ENCODE results near the gene CMTM5. TPM values are rescaled to one million over a fixed set of nuclear protein-coding genes. Genes with fewer than 3 reads are reported as not detected.

Gene CMTM5
- total RNA-seq, 1 experiment from 2014 or later = not detected

GRCh38 chr14:23414906-23415820 lies 38.3 kb downstream of the CMTM5 start:
- H3K4me3 ChIP-seq (ENCODE audit: low read depth, low read length) = no peak overlapping the region
- H3K4me1 ChIP-seq = no peaks in the 10 kb centered on the region
- BruUV-seq (replicated peaks) = no TSS peak
- peaks cover under 1% of the 10 kb centered on the region for H3K27me3 Mint-ChIP-seq (ENCODE audit: insufficient read depth, unreplicated experiment)
- H3K4me3 Mint-ChIP-seq (ENCODE audit: unreplicated experiment) = no peak overlapping the region
- H3K36me3 ChIP-seq (ENCODE audit: control insufficient read depth, insufficient read depth, low read length) = no peaks in the 10 kb centered on the region
- TF ChIP-seq CTCF (IDR thresholded peaks at IDR 0.05; ENCODE audit: insufficient read depth in 1 of 2, low read depth in 1 of 2, low read length in 1 of 2, severe bottlenecking in 1 of 2, unreplicated experiment in 1 of 2) = no peak
- no peaks in the 10 kb centered on the region for H3K4me1 Mint-ChIP-seq (ENCODE audit: low read depth, unreplicated experiment)
- ChIA-PET CTCF (no interaction called here), POLR2A (no interaction called here)
- no peaks in the 10 kb centered on the region for H3K36me3 Mint-ChIP-seq (ENCODE audit: insufficient read depth, unreplicated experiment)
- H3K27me3 ChIP-seq (replicated peaks; ENCODE audit: control insufficient read depth, insufficient read depth, low read length) = no peaks in the 10 kb centered on the region
- DNase-seq = no peak
- no peak overlapping the region for H3K27ac Mint-ChIP-seq (ENCODE audit: unreplicated experiment)
- intact Hi-C loops (cut with micrococcal nuclease; ENCODE audit: unreplicated experiment) = no loop called here
- H3K9me3 Mint-ChIP-seq (ENCODE audit: unreplicated experiment) = no peaks in the 10 kb centered on the region
- H3K9me3 ChIP-seq = no peaks in the 10 kb centered on the region

GRCh38 chr14:23415821-23416778 lies 39.3 kb downstream of the CMTM5 start:
- no peak overlapping the region for H3K4me3 Mint-ChIP-seq (ENCODE audit: unreplicated experiment)
- H3K27ac Mint-ChIP-seq (ENCODE audit: unreplicated experiment) = no peak overlapping the region
- POLR2A ChIA-PET = no interaction called here

More at GRCh38 chr14:23415821-23416778, 39.3 kb downstream of the CMTM5 start:
- no peaks in the 10 kb centered on the region for H3K9me3 Mint-ChIP-seq (ENCODE audit: unreplicated experiment)
- peaks cover 4% of the 10 kb centered on the region for H3K27me3 Mint-ChIP-seq (ENCODE audit: insufficient read depth, unreplicated experiment)
- no peaks in the 10 kb centered on the region for H3K36me3 Mint-ChIP-seq (ENCODE audit: insufficient read depth, unreplicated experiment)
- BruUV-seq (replicated peaks) = no TSS peak
- Histone ChIP-seq H3K4me3 (ENCODE audit: low read depth, low read length) (no peak overlapping the region), H3K4me1 (no peaks in the 10 kb centered on the region), H3K9me3 (no peaks in the 10 kb centered on the region), H3K36me3 (ENCODE audit: control insufficient read depth, insufficient read depth, low read length) (no peaks in the 10 kb centered on the region), H3K27me3 (replicated peaks; ENCODE audit: control insufficient read depth, insufficient read depth, low read length) (no peaks in the 10 kb centered on the region)
- H3K4me1 Mint-ChIP-seq (ENCODE audit: low read depth, unreplicated experiment) = no peaks in the 10 kb centered on the region
- no peak for DNase-seq
- no peak for TF ChIP-seq CTCF (IDR thresholded peaks at IDR 0.05; ENCODE audit: insufficient read depth in 1 of 2, low read depth in 1 of 2, low read length in 1 of 2, severe bottlenecking in 1 of 2, unreplicated experiment in 1 of 2)
- CTCF ChIA-PET = no interaction called here
- intact Hi-C loops (cut with micrococcal nuclease; ENCODE audit: unreplicated experiment) = no loop called here
